Vagina (tissue), 2 donors: ENCODE measurements around the gene TNFRSF18.

Source experiments
- POLR2A ChIP-seq, 2 donors: fragments of 450-650 bp; IDR thresholded peaks; one replicate each; pipeline ENCODE4 v1.6.1; 2017; ENCODE audit warnings: antibody characterized with exemption in 2 of 2, mild to moderate bottlenecking in 2 of 2, moderate library complexity in 2 of 2
- TF ChIP-seq, protein P1 (sequence below), 3 experiments: fragments of 450-650 bp in 2 of 3; fragments of 200-600 bp in 1 of 3; sonication (generic) in 1 of 3; IDR thresholded peaks; one replicate each; pipeline ENCODE4 v1.5.1; 2017 to 2019; ENCODE audit warnings: antibody characterized with exemption in 3 of 3, mild to moderate bottlenecking in 2 of 3, moderate library complexity in 2 of 3

DNA sequence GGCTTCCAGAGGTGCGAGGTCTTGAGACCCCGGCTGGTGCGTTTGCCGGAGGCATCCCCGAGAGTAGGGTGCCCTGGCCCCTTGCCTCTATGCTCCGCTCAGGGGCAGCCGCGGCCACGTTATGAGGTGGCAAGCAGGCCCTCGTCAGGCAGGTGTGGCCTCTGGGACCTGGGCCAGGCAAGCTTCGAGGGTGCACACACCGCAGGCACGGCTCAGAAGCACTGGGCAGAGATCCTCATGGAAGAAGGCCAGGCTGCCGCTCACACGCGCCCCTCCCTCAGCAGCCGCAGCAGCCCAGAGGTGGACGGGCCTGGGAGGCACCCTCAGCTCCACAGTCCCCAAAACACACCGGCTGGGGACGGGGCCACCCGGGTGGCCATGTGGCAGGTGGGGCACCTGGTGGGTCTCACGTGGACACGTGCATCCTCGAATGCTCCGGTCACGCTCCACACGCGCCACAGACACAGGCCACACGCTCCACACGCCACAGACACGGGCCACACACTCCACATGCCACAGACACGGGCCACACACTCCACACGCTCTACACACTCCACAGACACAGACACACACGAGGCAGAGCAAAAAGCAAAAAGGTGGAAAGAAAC, 18.9 kb upstream of the TNFRSF18 start:
- TF ChIP-seq POLR2A (IDR thresholded peaks at IDR 0.05), result no peak
- TF ChIP-seq, protein P1, sequence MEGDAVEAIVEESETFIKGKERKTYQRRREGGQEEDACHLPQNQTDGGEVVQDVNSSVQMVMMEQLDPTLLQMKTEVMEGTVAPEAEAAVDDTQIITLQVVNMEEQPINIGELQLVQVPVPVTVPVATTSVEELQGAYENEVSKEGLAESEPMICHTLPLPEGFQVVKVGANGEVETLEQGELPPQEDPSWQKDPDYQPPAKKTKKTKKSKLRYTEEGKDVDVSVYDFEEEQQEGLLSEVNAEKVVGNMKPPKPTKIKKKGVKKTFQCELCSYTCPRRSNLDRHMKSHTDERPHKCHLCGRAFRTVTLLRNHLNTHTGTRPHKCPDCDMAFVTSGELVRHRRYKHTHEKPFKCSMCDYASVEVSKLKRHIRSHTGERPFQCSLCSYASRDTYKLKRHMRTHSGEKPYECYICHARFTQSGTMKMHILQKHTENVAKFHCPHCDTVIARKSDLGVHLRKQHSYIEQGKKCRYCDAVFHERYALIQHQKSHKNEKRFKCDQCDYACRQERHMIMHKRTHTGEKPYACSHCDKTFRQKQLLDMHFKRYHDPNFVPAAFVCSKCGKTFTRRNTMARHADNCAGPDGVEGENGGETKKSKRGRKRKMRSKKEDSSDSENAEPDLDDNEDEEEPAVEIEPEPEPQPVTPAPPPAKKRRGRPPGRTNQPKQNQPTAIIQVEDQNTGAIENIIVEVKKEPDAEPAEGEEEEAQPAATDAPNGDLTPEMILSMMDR (IDR thresholded peaks at IDR 0.05), result no peak
